GM12864 (cell line): ENCODE results near the gene TOMM40L.

ENCODE experiments used
- DNase-seq: peaks from one replicate; pipeline ENCODE4 v3.0.0-alpha.2; 2011; ENCODE audit warnings: low read depth
- H3K4me3 ChIP-seq: 2 replicates; pipeline ENCODE4 v1.5.1; 2011; ENCODE audit warnings: mild to moderate bottlenecking, low read depth, low read length, control low read depth
- CTCF ChIP-seq: IDR thresholded peaks from 2 replicates; pipeline ENCODE4 v1.5.1; 2011; ENCODE audit warnings: low read depth, mild to moderate bottlenecking, moderate library complexity, low read length, control low read depth, inconsistent platforms; ENCODE audit errors: missing control alignments

TOMM40L gene

GRCh38 chr1:161197560-161198193 is 28.2 kb upstream of the TOMM40L start:
- DNase-seq: no peak
- TF ChIP-seq CTCF: no peak
- no peak overlapping the region for H3K4me3 ChIP-seq

- DNase-seq: no peak
- no peak overlapping the region for H3K4me3 ChIP-seq
- no peak for TF ChIP-seq CTCF
These were observed 27.5 kb upstream of the TOMM40L start for GRCh38 chr1:161198194-161198896.

- H3K4me3 ChIP-seq: no peak within 1 kb of the TSS
- DNase-seq: no peak
- no peak for TF ChIP-seq CTCF
These were observed 26.9 kb upstream of the TOMM40L start, which contains the start of gene ADAMTS4 for GRCh38 chr1:161198897-161199431. Gene ADAMTS4, minus strand, starts transcription at chr1:161199054. Its CDS starts 427 bp downstream, at chr1:161198627.

GRCh38 chr1:161199506-161200139 is 26.2 kb upstream of the TOMM40L start:
- no peak for DNase-seq
- TF ChIP-seq CTCF: no peak
- H3K4me3 ChIP-seq: no peak overlapping the region

- no peak overlapping the region for H3K4me3 ChIP-seq
- TF ChIP-seq CTCF: no peak
- no peak for DNase-seq
These were observed 25.4 kb upstream of the TOMM40L start for GRCh38 chr1:161200421-161200991.

GRCh38 chr1:161200992-161201835 is 24.6 kb upstream of the TOMM40L start:
- DNase-seq: no peak
- TF ChIP-seq CTCF: no peak
- H3K4me3 ChIP-seq: peak overlapping the region; percentile 78
